GM12891 (cell line): Measurements from ENCODE around the gene TFF3.

Source experiments
- PAX5 ChIP-seq: IDR thresholded peaks from 2 replicates; pipeline ENCODE4 v1.6.1; 2011; ENCODE audit warnings: low read length, moderate library complexity, mild to moderate bottlenecking; ENCODE audit not compliant: insufficient read depth, severe bottlenecking
- POLR2A ChIP-seq: IDR thresholded peaks from 2 replicates; pipeline ENCODE4 v1.6.1; 2011; ENCODE audit warnings: low read depth, low read length, control low read depth
- POLR2AphosphoS5 ChIP-seq: IDR thresholded peaks from 2 replicates; pipeline ENCODE4 v1.6.1; 2011; ENCODE audit warnings: low read depth, low read length, control low read depth
- POU2F2 ChIP-seq: IDR thresholded peaks from 2 replicates; pipeline ENCODE4 v1.6.1; 2011; ENCODE audit warnings: low read depth, mild to moderate bottlenecking, control low read depth, low read length, moderate library complexity
- SPI1 ChIP-seq: IDR thresholded peaks from 2 replicates; pipeline ENCODE4 v1.6.1; 2011; ENCODE audit warnings: low read depth, low read length, control low read depth
- TAF1 ChIP-seq: IDR thresholded peaks from 2 replicates; pipeline ENCODE4 v1.6.1; 2011; ENCODE audit warnings: low read depth, low read length, control low read depth

DNA sequence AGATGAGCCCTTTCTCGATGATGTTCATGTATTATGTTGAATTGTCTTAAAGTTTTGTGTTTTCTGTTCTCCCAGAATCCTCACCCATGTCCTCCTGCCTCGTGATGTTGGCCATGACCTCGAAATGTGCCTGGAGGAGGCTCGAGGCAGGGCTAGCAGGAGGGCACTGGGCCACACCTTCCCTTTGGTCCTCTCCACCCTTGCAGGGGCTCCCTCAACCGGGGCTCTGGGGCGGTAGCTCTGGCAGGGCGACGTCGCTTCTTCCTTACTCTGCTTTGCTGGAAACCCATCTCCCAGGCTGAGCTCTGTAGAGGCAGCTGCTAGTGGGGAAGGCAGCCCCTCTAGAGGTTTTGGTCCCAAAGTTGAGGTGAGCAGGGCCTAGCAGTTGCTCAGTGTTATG is 14.3 kb downstream of the TFF3 start:
- no peak for TF ChIP-seq POLR2A
- no peak for TF ChIP-seq POLR2AphosphoS5
- TF ChIP-seq TAF1, result no peak
- TF ChIP-seq SPI1, result no peak
- no peak for TF ChIP-seq PAX5
- no peak for TF ChIP-seq POU2F2
